SK-N-SH (cell line): ENCODE results near the gene MINDY4. TPM values are rescaled to one million over a fixed set of nuclear protein-coding genes. Genes with fewer than 3 reads are reported as not detected.

ENCODE experiments used
- CTCF ChIA-PET: fragments of 300-600, 350-600 bp; formaldehyde crosslinking; extraction: SDS; loops from one replicate; lab custom pipeline; 2021; lab: Yijun Ruan, JAX
- POLR2A ChIA-PET: fragments of 350-600 bp; sonication (Branson Sonifier 250); formaldehyde crosslinking; extraction: SDS; loops from one replicate; lab custom pipeline; 2020; ENCODE audit warnings: antibody characterized with exemption, inconsistent platforms; lab: Yijun Ruan, JAX
- DNase-seq: peaks from one replicate; pipeline ENCODE4 v3.0.0; 2012
- H2AFZ ChIP-seq: fragments of 200-600 bp; sonication (generic); 2 replicates; pipeline ENCODE4 v1.8.1; 2016; ENCODE audit warnings: antibody characterized with exemption, mild to moderate bottlenecking, low read depth
- H3F3A ChIP-seq: fragments of 200-600 bp; sonication (generic); replicated peaks from 2 replicates; pipeline ENCODE3; 2016; ENCODE audit warnings: antibody characterized with exemption, mild to moderate bottlenecking; ENCODE audit not compliant: insufficient read depth
- H3K27ac ChIP-seq, 2 experiments: fragments of 200-500 bp in 1 of 2; fragments of 200-600 bp in 1 of 2; sonication (Bioruptor generic) in 1 of 2; sonication (generic), shearing (Covaris generic) in 1 of 2; 2 replicates each; pipeline versions ENCODE4 v1.5.1 to v1.6.1; 2014 to 2016; ENCODE audit warnings: low read depth in 2 of 2, inconsistent platforms in 1 of 2, low read length in 1 of 2, mild to moderate bottlenecking in 1 of 2, mixed read lengths in 1 of 2
- H3K27me3 ChIP-seq: fragments of 200-600 bp; sonication (generic), shearing (Covaris generic); 2 replicates; pipeline ENCODE4 v1.6.1; 2016; ENCODE audit warnings: mixed run types; ENCODE audit not compliant: insufficient read depth
- H3K36me3 ChIP-seq, 2 experiments: fragments of 200-500 bp in 1 of 2; fragments of 200-600 bp in 1 of 2; sonication (Bioruptor generic) in 1 of 2; sonication (generic) in 1 of 2; replicated peaks in 1 of 2; 2 replicates each; pipeline versions ENCODE3 to v1.5.1; 2014 to 2016; ENCODE audit warnings: low read length in 1 of 2, mild to moderate bottlenecking in 1 of 2; ENCODE audit not compliant: insufficient read depth in 2 of 2, control insufficient read depth in 1 of 2
- H3K4me1 ChIP-seq, 2 experiments: fragments of 200-500 bp in 1 of 2; fragments of 200-600 bp in 1 of 2; sonication (Bioruptor generic) in 1 of 2; sonication (generic), shearing (Covaris generic) in 1 of 2; 2 replicates each; pipeline versions ENCODE4 v1.5.1 to v1.6.1; 2014 to 2016; ENCODE audit warnings: low read depth in 1 of 2, low read length in 1 of 2, mixed run types in 1 of 2; ENCODE audit not compliant: insufficient read depth in 2 of 2, control insufficient read depth in 1 of 2
- H3K4me2 ChIP-seq: fragments of 200-600 bp; sonication (generic), shearing (Covaris generic); 2 replicates; pipeline ENCODE4 v1.6.1; 2017; ENCODE audit warnings: mixed run types
- H3K4me3 ChIP-seq, 2 experiments: fragments of 200-500 bp in 1 of 2; fragments of 200-600 bp in 1 of 2; sonication (Bioruptor generic) in 1 of 2; sonication (generic), shearing (Covaris generic) in 1 of 2; 2 replicates each; pipeline versions ENCODE4 v1.5.1 to v1.8.1; 2014 to 2016; ENCODE audit warnings: low read depth in 2 of 2, inconsistent platforms in 1 of 2, low read length in 1 of 2, mild to moderate bottlenecking in 1 of 2, mixed read lengths in 1 of 2, moderate library complexity in 1 of 2
- H3K79me2 ChIP-seq: fragments of 200-600 bp; sonication (generic); 2 replicates; pipeline ENCODE4 v1.8.1; 2017; ENCODE audit warnings: mild to moderate bottlenecking; ENCODE audit not compliant: insufficient read depth
- H3K9ac ChIP-seq: fragments of 200-600 bp; sonication (generic); 2 replicates; pipeline ENCODE4 v1.6.1; 2017; ENCODE audit warnings: mixed run types
- H3K9me2 ChIP-seq: fragments of 200-600 bp; sonication (generic); 2 replicates; pipeline ENCODE4 v1.6.1; 2017; ENCODE audit warnings: mixed run types
- H3K9me3 ChIP-seq: fragments of 200-600 bp; sonication (generic); 2 replicates; pipeline ENCODE4 v1.6.1; 2017; ENCODE audit warnings: mixed run types, mild to moderate bottlenecking, moderate library complexity
- H4K20me1 ChIP-seq: fragments of 200-600 bp; sonication (generic); 2 replicates; pipeline ENCODE4 v1.6.1; 2017; ENCODE audit warnings: mild to moderate bottlenecking, mixed run types; ENCODE audit not compliant: insufficient read depth
- CHD2 ChIP-seq: fragments of 150-350 bp; IDR thresholded peaks from 2 replicates; pipeline ENCODE4 v1.6.1; 2018; ENCODE audit warnings: low read length; ENCODE audit not compliant: partially characterized antibody
- CTCF ChIP-seq: fragments of 200-600 bp; sonication (generic); IDR thresholded peaks from 2 replicates; pipeline ENCODE4 v1.6.1; 2017; ENCODE audit warnings: antibody characterized with exemption, mild to moderate bottlenecking, moderate library complexity
- EZH2phosphoT487 ChIP-seq: fragments of 200-600 bp; sonication (generic); IDR thresholded peaks from 2 replicates; pipeline ENCODE4 v1.6.1; 2017; ENCODE audit warnings: low read depth, mixed run types, mild to moderate bottlenecking, antibody characterized with exemption, moderate library complexity, borderline replicate concordance
- FOSL2 ChIP-seq: IDR thresholded peaks from 2 replicates; pipeline ENCODE4 v1.4.0; 2012; ENCODE audit warnings: low read depth, mild to moderate bottlenecking, moderate library complexity, borderline replicate concordance
- GABPA ChIP-seq: IDR thresholded peaks from 2 replicates; pipeline ENCODE4 v1.4.0; 2012; ENCODE audit warnings: low read depth, mild to moderate bottlenecking
- JUND ChIP-seq: IDR thresholded peaks from 2 replicates; pipeline ENCODE4 v1.4.0; 2012
- MAX ChIP-seq: IDR thresholded peaks from 2 replicates; pipeline ENCODE4 v1.4.0; 2012; ENCODE audit warnings: low read depth
- MEF2A ChIP-seq: IDR thresholded peaks from 2 replicates; pipeline ENCODE4 v1.4.0; 2012; ENCODE audit warnings: low read depth, borderline replicate concordance
- PBX3 ChIP-seq: IDR thresholded peaks from 2 replicates; pipeline ENCODE4; 2012
- RAD21 ChIP-seq: IDR thresholded peaks from 2 replicates; pipeline ENCODE4 v1.6.1; 2012; ENCODE audit warnings: mild to moderate bottlenecking, low read length
- REST ChIP-seq: IDR thresholded peaks from 2 replicates; pipeline ENCODE4 v1.6.1; 2012; ENCODE audit warnings: mild to moderate bottlenecking, low read depth, low read length, moderate library complexity
- RXRA ChIP-seq: IDR thresholded peaks from 2 replicates; pipeline ENCODE4 v1.4.0; 2012; ENCODE audit warnings: low read depth, mild to moderate bottlenecking, borderline replicate concordance
- SIN3A ChIP-seq: IDR thresholded peaks from 2 replicates; pipeline ENCODE4 v1.6.1; 2012; ENCODE audit warnings: low read depth, mild to moderate bottlenecking, low read length, moderate library complexity, borderline replicate concordance
- SMC3 ChIP-seq: IDR thresholded peaks from 2 replicates; pipeline ENCODE4 v1.6.1; 2012; ENCODE audit warnings: low read depth, low read length, improper control_type of control experiment
- USF2 ChIP-seq: fragments of 150-350 bp; IDR thresholded peaks from 2 replicates; pipeline ENCODE4 v1.6.1; 2017; ENCODE audit warnings: antibody characterized with exemption, low read length, low read depth, borderline replicate concordance
- ZBTB33 ChIP-seq: IDR thresholded peaks from 2 replicates; pipeline ENCODE4 v1.4.0; 2012; ENCODE audit warnings: low read depth, borderline replicate concordance
- WGBS: methylation state at CpG from one replicate; pipeline ENCODE4 v1.1.6; 2017; ENCODE audit warnings: low lambda C conversion rate; 5-methylcytosine and 5-hydroxymethylcytosine counted together
- polyA plus RNA-seq, 3 experiments: library from polyadenylated mRNA; depleted of rRNA; stranded (reverse); fragments of >200 nt; gene quantifications; 2 replicates each; pipeline ENCODE4 v1.2.3, GENCODE V29; 2012

MINDY4 gene
- polyA plus RNA-seq, 1 of the 3 experiments (the other 2 are of a cell fraction) = 1.8 TPM

GRCh38 chr7:30797176-30798040 lies 26.2 kb downstream of the MINDY4 start:
- Histone ChIP-seq H3K79me2 (no peaks in the 10 kb centered on the region), H3K27me3 (no peaks in the 10 kb centered on the region), H3K9me3 (no peaks in the 10 kb centered on the region), H4K20me1 (no peaks in the 10 kb centered on the region), H3K27ac (peak overlapping the region; percentile 3 to 68; a peak in 2 of 4 replicates), H2AFZ (no peak overlapping the region), H3K4me3 (no peak overlapping the region), H3F3A (peaks cover 10% of the 10 kb centered on the region), H3K4me2 (peak overlapping the region; percentile 13; the same call in 1 of the 2 replicates), H3K9ac (no peak overlapping the region), H3K4me1 (peaks cover 25 to 34% of the 10 kb centered on the region in 2 experiments), H3K36me3 (peaks cover 0 to 5% of the 10 kb centered on the region in 2 experiments), H3K9me2 (no peaks in the 10 kb centered on the region)
- DNase-seq = no peak
- ChIA-PET POLR2A (no interaction called here), CTCF (interaction anchor here (0.8 to 5.4 kb wide), 13 partner anchors 8 to 337 kb away, joined by 3 to 35 read pairs (median 4); no protein-coding TSS in a partner anchor)
- no peak for TF ChIP-seq CHD2
- no peak for TF ChIP-seq GABPA
- no peak for TF ChIP-seq SMC3
- TF ChIP-seq CTCF = no peak
- no peak for TF ChIP-seq JUND
- TF ChIP-seq EZH2phosphoT487 = no peak
- no peak for TF ChIP-seq MAX
- TF ChIP-seq RAD21 = no peak
- no peak for TF ChIP-seq RXRA
- TF ChIP-seq PBX3 = no peak
- no peak for TF ChIP-seq USF2
- no peak for TF ChIP-seq FOSL2
- no peak for TF ChIP-seq REST
- no peak for TF ChIP-seq SIN3A
- TF ChIP-seq ZBTB33 = no peak
- TF ChIP-seq MEF2A = no peak
- 80% methylated on average over 8 of the region's 8 CpGs for WGBS
